Psoas muscle (tissue), 8 donors: ENCODE measurements around the gene PTPRG. TPM values are rescaled to one million over a fixed set of nuclear protein-coding genes. Genes with fewer than 3 reads are reported as not detected.

Experiments used
- ATAC-seq, 4 donors: fragments of 200-7000 bp; cut with Tn5 transposase; one replicate each; pipeline ENCODE4 v1.9.1; 2020; ENCODE audit warnings: moderate library complexity in 3 of 4, mild to moderate bottlenecking in 2 of 4
- DNase-seq, 2 donors: peaks; one replicate each; pipeline ENCODE4 v3.0.0-alpha.2; 2020
- H3K27ac ChIP-seq: fragments of 200-600 bp; one replicate; pipeline ENCODE4 v1.8.0; 2022
- H3K27me3 ChIP-seq, 3 donors: fragments of 200-600 bp in 1 of 3; one replicate each; pipeline versions ENCODE4 v1.6.1 to v1.8.0; 2013 to 2022; ENCODE audit warnings: low read length in 2 of 3, mild to moderate bottlenecking in 2 of 3, moderate library complexity in 1 of 3; ENCODE audit not compliant: insufficient read depth in 3 of 3
- H3K36me3 ChIP-seq, 2 donors: fragments of 200-600 bp in 1 of 2; one replicate each; pipeline versions ENCODE4 v1.6.1 to v1.8.0; 2013 to 2022; ENCODE audit warnings: low read depth in 1 of 2, mild to moderate bottlenecking in 1 of 2, moderate library complexity in 1 of 2; ENCODE audit not compliant: insufficient read depth in 1 of 2
- H3K4me1 ChIP-seq: fragments of 200-600 bp; one replicate; pipeline ENCODE4 v1.8.0; 2022
- H3K4me3 ChIP-seq: fragments of 200-600 bp; one replicate; pipeline ENCODE4 v1.8.0; 2022; ENCODE audit warnings: mild to moderate bottlenecking
- H3K9me3 ChIP-seq: fragments of 200-600 bp; one replicate; pipeline ENCODE4 v1.8.0; 2022
- CTCF ChIP-seq: fragments of 200-600 bp; IDR thresholded peaks from one replicate; pipeline ENCODE4 v1.8.0; 2022; ENCODE audit warnings: antibody characterized with exemption
- WGBS, 3 donors: extraction: QIAGEN DNeasy Blood & Tissue Kit; methylation state at CpG; one replicate each; pipeline versions ENCODE4 v1.1.6 to v1.1.7; 2013; 5-methylcytosine and 5-hydroxymethylcytosine counted together
- intact Hi-C, 2 donors: fragments of 100-400 bp; cut with DNase I; formaldehyde crosslinking; loops; one replicate each; pipeline versions ENCODE4 v1.11.0 to v1.14.2; 2022
- polyA plus RNA-seq, 3 donors: library from polyadenylated mRNA; stranded (reverse); fragments of 200-250 nt; gene quantifications; one replicate each; pipeline ENCODE4 v1.2.3, GENCODE V29; 2013
- total RNA-seq, 4 donors: library from RNA; stranded (reverse); fragmentation: NEBNext Ultra II Directional in 2 of 4; extraction: Animal tissue kit (Norgen Biotek cat#: 25700) in 2 of 4; gene quantifications; one replicate each; pipeline versions ENCODE4 v1.2.1 to v1.2.4, GENCODE V29; 2021 to 2023
- donor health status: healthy with polysubstance abuse.
- donor health status: DM: no; HTN: no; CAD: no; lungs with moderate emphysema.
- donor health status: Bipolar disorder and iron deficiency.
- donor health status: healthy.
- donor health status: DM: yes; HTN: yes; CAD: no.
- donor health status: DM: no; HTN: no; CAD: no.
- donor health status: DM: no; HTN: no; CAD: no.
- donor health status: DM: yes; HTN: yes; CAD: no.

The PTPRG gene
- total and polyA plus RNA-seq, 7 donors, result 4.5 to 29.5 (median 12.6) TPM

GRCh38 chr3:61560517-61561373 is 626 bp upstream of the PTPRG start:
- H3K27me3 ChIP-seq, result no peaks in the 10 kb centered on the region
- peak; percentile 29 for TF ChIP-seq CTCF
- H3K4me1 ChIP-seq, result peaks cover 7% of the 10 kb centered on the region
- 0 to 1% (median 1%) methylated on average over 61 to 64 of the region's 64 CpGs for WGBS, 3 donors
- H3K36me3 ChIP-seq, result no peaks in the 10 kb centered on the region
- ATAC-seq, result peak; percentile 41 to 63 (median 56)
- peaks cover 18% of the 10 kb centered on the region for H3K9me3 ChIP-seq
- peak overlapping the region; percentile 97 for H3K27ac ChIP-seq
- intact Hi-C loops, result loop anchor here (2.0 to 10.0 kb wide), 6 partner anchors 124 to 627 kb away; no protein-coding TSS in a partner anchor
- peak overlapping the region; percentile 96 for H3K4me3 ChIP-seq
- DNase-seq, result peak; percentile 84 to 92

- peak; percentile 28 to 69 for DNase-seq
- peak overlapping the region; percentile 97 for H3K27ac ChIP-seq
- peak in 2 of 4 donors; percentile 16 to 21 for ATAC-seq
Measured at GRCh38 chr3:61562042-61562720, 810 bp downstream of the PTPRG start.

GRCh38 chr3:61562721-61563312 is 1.4 kb downstream of the PTPRG start:
- Histone ChIP-seq H3K4me1 (peaks cover 10% of the 10 kb centered on the region), H3K36me3 (no peaks in the 10 kb centered on the region), H3K4me3 (peak overlapping the region; percentile 96), H3K27ac (peak overlapping the region; percentile 97), H3K27me3 (no peaks in the 10 kb centered on the region), H3K9me3 (peaks cover 14% of the 10 kb centered on the region)
- intact Hi-C loops, result loop anchor here (5.0 to 10.0 kb wide), 5 partner anchors 122 to 624 kb away; no protein-coding TSS in a partner anchor
- no peak for TF ChIP-seq CTCF
- 1% methylated on average over 27 to 44 of the region's 44 CpGs for WGBS, 3 donors
- DNase-seq (peak; percentile 50 to 69), ATAC-seq (peak in 2 of 4 donors; percentile 16 to 33)

More at GRCh38 chr3:61562042-61562720, 810 bp downstream of the PTPRG start:
- Histone ChIP-seq H3K4me3 (peak overlapping the region; percentile 96), H3K9me3 (peaks cover 18% of the 10 kb centered on the region), H3K36me3 (no peaks in the 10 kb centered on the region), H3K27me3 (no peaks in the 10 kb centered on the region), H3K4me1 (peaks cover 10% of the 10 kb centered on the region)
- no peak for TF ChIP-seq CTCF
- WGBS, 3 donors, result 0 to 1% (median 0%) methylated on average over 64 to 65 of the region's 65 CpGs
- intact Hi-C loops, result loop anchor here (5.0 to 10.0 kb wide), 5 partner anchors 123 to 625 kb away; no protein-coding TSS in a partner anchor

DNA sequence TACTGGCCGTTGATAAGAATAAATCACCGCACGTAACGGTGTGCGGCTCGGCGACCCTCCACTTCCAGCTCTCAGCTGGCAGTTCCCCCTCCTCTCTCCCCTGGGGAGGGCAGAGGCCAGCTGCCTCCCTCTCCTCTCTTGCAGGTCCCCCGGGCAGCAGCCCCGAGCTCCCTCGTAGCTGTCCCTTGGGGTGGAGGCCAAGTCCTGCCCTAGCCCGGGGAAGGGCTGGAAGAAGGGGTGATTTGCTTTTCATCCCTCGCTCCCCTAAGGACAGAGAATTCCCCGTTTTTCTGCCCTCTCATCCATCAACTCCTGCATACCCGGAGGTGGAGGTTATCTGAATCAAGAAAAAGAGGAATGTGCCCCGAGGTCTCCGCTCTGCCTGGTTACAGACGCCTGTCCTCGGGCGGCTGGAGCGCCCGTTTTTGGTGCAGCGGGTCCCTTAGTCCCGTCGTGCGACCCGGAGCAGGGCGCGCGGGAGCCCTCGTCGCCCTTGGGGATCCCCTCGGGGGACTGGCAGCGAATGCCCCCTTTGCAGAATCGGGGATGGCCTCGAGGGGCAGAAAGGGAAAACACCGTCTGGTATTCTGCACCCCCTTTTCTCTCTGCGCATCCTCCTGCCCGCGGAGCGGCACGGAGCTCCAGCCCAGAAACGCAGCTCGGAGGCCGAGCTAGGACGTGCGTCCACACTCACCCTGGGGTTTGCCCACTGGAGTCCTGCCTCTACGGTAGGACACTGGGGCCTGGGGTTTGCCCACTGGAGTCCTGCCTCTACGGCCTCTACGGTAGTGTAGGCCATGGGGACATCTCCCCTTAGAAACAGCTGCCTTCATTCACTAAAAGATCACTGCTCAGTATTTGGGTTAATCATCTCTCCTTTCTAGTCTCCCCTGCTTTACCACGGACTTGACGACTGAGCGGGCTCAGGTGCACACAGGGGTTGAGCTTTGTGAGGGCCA is 2.2 kb downstream of the PTPRG start:
- Histone ChIP-seq H3K27ac (peak overlapping the region; percentile 47), H3K9me3 (peaks cover 6% of the 10 kb centered on the region), H3K4me3 (peak overlapping the region; percentile 96), H3K27me3 (no peaks in the 10 kb centered on the region), H3K4me1 (peaks cover 10% of the 10 kb centered on the region), H3K36me3 (no peaks in the 10 kb centered on the region)
- no peak for TF ChIP-seq CTCF
- DNase-seq, result peak in 1 of 2 donors; percentile 28
- ATAC-seq, result no peak
- WGBS, 3 donors, result 11 to 30% (median 16%) methylated on average over 49 to 52 of the region's 52 CpGs
- intact Hi-C loops, result loop anchor here (5.0 to 10.0 kb wide), 5 partner anchors 121 to 624 kb away; no protein-coding TSS in a partner anchor
